HG03159 (cell line): Measurements from ENCODE around the gene KDM3A.

Source experiments
- ATAC-seq: cut with Tn5 transposase; IDR thresholded peaks from one replicate; pipeline ENCODE4 v1.9.1; 2021; ENCODE audit warnings: mild to moderate bottlenecking, moderate library complexity; ENCODE audit not compliant: unreplicated experiment

KDM3A gene

GRCh38 chr2:86440631-86441391 is at the start of gene KDM3A:
TSS of gene KDM3A (plus strand) at chr2:86441371. CDS start at chr2:86442048, 677 bp downstream.
- peak; percentile 83 for ATAC-seq

GRCh38 chr2:86392873-86393518 is 48.2 kb upstream of the KDM3A start:
- ATAC-seq = no peak

- ATAC-seq = no peak
Measured at GRCh38 chr2:86393521-86394491, 47.4 kb upstream of the KDM3A start.

GRCh38 chr2:86396291-86396785 is 44.8 kb upstream of the KDM3A start:
- no peak for ATAC-seq

- no peak for ATAC-seq
Measured at GRCh38 chr2:86397986-86398385, 43.2 kb upstream of the KDM3A start.

- no peak for ATAC-seq
Measured at GRCh38 chr2:86398500-86399474, 42.4 kb upstream of the KDM3A start.

- ATAC-seq = no peak
Measured at GRCh38 chr2:86400321-86400720, 40.9 kb upstream of the KDM3A start.

- ATAC-seq = no peak
Measured at GRCh38 chr2:86410581-86410980, 30.6 kb upstream of the KDM3A start.

- ATAC-seq = no peak
Measured at GRCh38 chr2:86411396-86411795, 29.8 kb upstream of the KDM3A start.

- no peak for ATAC-seq
Measured at GRCh38 chr2:86412007-86412406, 29.2 kb upstream of the KDM3A start.

GRCh38 chr2:86413296-86414094 is 27.7 kb upstream of the KDM3A start:
- no peak for ATAC-seq

GRCh38 chr2:86414996-86415395 is 26.2 kb upstream of the KDM3A start:
- no peak for ATAC-seq

- no peak for ATAC-seq
Measured at GRCh38 chr2:86416146-86416545, 25.0 kb upstream of the KDM3A start.

GRCh38 chr2:86417961-86418360 is 23.2 kb upstream of the KDM3A start:
- no peak for ATAC-seq

- ATAC-seq = no peak
Measured at GRCh38 chr2:86420913-86421312, 20.3 kb upstream of the KDM3A start.

GRCh38 chr2:86426271-86426670 is 14.9 kb upstream of the KDM3A start:
- ATAC-seq = no peak

GRCh38 chr2:86429335-86429734 is 11.8 kb upstream of the KDM3A start:
- no peak for ATAC-seq

- no peak for ATAC-seq
Measured at GRCh38 chr2:86430368-86430767, 10.8 kb upstream of the KDM3A start.

GRCh38 chr2:86433137-86433536 is 8.0 kb upstream of the KDM3A start:
- no peak for ATAC-seq
